A673 (cell line): ENCODE measurements around the gene KCNQ1. TPM values are rescaled to one million over a fixed set of nuclear protein-coding genes. Genes with fewer than 3 reads are reported as not detected.

Source experiments
- BruUV-seq: library from RNA; stranded (reverse); fragments of 400-500 nt; replicated peaks from 2 replicates; lab custom pipeline; 2021; lab: Mats Ljungman, UMichigan
- CTCF ChIA-PET: fragments of 300-600 bp; sonication (Branson Sonifier 250); formaldehyde crosslinking; loops from one replicate; lab custom pipeline; 2022; ENCODE audit warnings: antibody characterized with exemption; lab: Charles Lee
- POLR2A ChIA-PET: fragments of 300-600 bp; sonication (Branson Sonifier 250); formaldehyde crosslinking; loops from one replicate; lab custom pipeline; 2022; ENCODE audit warnings: antibody characterized with exemption; ENCODE audit not compliant: low non-redundant PET; lab: Charles Lee
- DNase-seq: peaks from one replicate; pipeline ENCODE4 v3.0.0-alpha.2; 2015; ENCODE audit warnings: low spot score
- H3K27ac ChIP-seq: fragments of 200-600 bp; sonication (generic); 2 replicates; pipeline ENCODE4 v1.5.1; 2016; ENCODE audit warnings: mixed run types, low read depth, mild to moderate bottlenecking, mixed read lengths, antibody characterized with exemption, low read length; ENCODE audit not compliant: poor library complexity, severe bottlenecking
- H3K27me3 ChIP-seq: fragments of 200-600 bp; sonication (generic); replicated peaks from 2 replicates; pipeline ENCODE4 v1.6.1; 2017; ENCODE audit warnings: mixed run types, low read depth, mild to moderate bottlenecking, mixed read lengths, antibody characterized with exemption, low read length; ENCODE audit not compliant: insufficient read depth, poor library complexity
- H3K36me3 ChIP-seq: fragments of 200-600 bp; sonication (generic); 2 replicates; pipeline ENCODE4 v1.6.1; 2016; ENCODE audit warnings: mixed run types, mild to moderate bottlenecking, mixed read lengths, antibody characterized with exemption, low read length; ENCODE audit not compliant: insufficient read depth, poor library complexity, severe bottlenecking
- H3K4me1 ChIP-seq: fragments of 200-600 bp; sonication (generic); 2 replicates; pipeline ENCODE4 v1.6.1; 2017; ENCODE audit warnings: mixed run types, mild to moderate bottlenecking, mixed read lengths, antibody characterized with exemption, low read length; ENCODE audit not compliant: insufficient read depth, poor library complexity, severe bottlenecking
- H3K4me3 ChIP-seq: fragments of 200-600 bp; sonication (generic); 2 replicates; pipeline ENCODE4 v1.5.1; 2016; ENCODE audit warnings: low read depth, mixed run types, mild to moderate bottlenecking, mixed read lengths, low read length; ENCODE audit not compliant: poor library complexity, severe bottlenecking
- H3K9me3 ChIP-seq: fragments of 200-600 bp; sonication (generic); 2 replicates; pipeline ENCODE4 v1.6.1; 2016; ENCODE audit warnings: mixed run types, low read depth, mild to moderate bottlenecking, mixed read lengths, antibody characterized with exemption, low read length; ENCODE audit not compliant: poor library complexity, severe bottlenecking
- EZH2 ChIP-seq: fragments of 200-600 bp; sonication (generic); IDR thresholded peaks from 2 replicates; pipeline ENCODE4 v1.6.1; 2017; ENCODE audit warnings: borderline replicate concordance, low read depth, mild to moderate bottlenecking, mixed read lengths, antibody characterized with exemption, low read length; ENCODE audit not compliant: poor library complexity, severe bottlenecking
- intact Hi-C: fragments of 100-400 bp; cut with micrococcal nuclease; formaldehyde crosslinking; loops from one replicate; pipeline ENCODE4 v1.10.0; 2022; ENCODE audit not compliant: unreplicated experiment
- total RNA-seq: library from RNA; stranded (reverse); gene quantifications from 2 replicates; pipeline ENCODE4 v1.2.3, GENCODE V29; 2021
- TF ChIP-seq, protein P1 (sequence below): fragments of 300-800, 200-600 bp; sonication (generic); conservative IDR thresholded peaks from 2 replicates; pipeline ENCODE4 v1.5.1; 2017; ENCODE audit warnings: low read depth, mild to moderate bottlenecking, antibody characterized with exemption, low read length, moderate library complexity, mixed read lengths

KCNQ1 gene
- total RNA-seq, 1 experiment from 2014 or later: not detected

DNA sequence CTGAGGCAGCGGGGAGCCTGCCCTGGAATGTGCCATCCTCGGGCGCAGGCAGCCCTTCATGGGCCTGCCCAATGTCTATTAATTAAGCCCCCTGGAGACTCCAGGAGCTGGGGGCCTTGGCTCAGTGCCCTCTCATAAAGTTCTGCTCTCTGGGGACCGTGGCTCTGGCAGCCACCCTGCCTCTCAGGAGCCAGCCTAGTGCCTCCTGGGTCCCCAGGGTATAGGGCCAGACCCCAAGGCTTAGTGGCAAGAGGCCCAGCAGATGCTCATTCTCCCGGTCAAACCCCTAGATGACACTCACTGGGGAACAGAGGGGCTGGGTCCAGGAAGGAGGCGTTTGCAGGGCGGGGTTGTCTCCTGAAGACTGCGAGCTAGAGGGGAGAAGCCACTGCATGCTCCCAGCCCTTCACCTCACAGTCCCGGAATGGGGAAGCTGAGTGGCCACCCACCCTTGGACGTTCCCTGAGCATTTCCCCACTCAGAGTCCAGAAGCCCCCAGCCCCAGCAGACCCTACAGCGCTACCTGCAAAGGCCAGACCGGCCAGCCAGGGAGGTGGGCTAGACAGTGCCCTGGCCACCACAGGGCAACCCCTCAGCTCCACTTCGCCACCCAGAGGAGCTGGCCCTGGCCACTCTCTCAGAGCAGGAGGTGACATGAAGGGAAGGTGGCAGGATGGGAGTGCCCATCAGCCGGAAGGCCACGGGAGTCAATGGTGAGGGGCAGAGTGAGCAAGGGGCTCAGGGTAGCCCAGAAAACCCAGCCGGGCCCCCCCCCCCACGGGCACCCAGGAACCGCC is 357.8 kb downstream of the KCNQ1 start:
- CTCF ChIA-PET: no interaction called here
- DNase-seq: peak; percentile 11
- H3K27ac ChIP-seq: no peak overlapping the region
- intact Hi-C loops: no loop called here
- no TSS peak for BruUV-seq
- no peaks in the 10 kb centered on the region for H3K9me3 ChIP-seq
- POLR2A ChIA-PET: no interaction called here
- TF ChIP-seq, protein P1, sequence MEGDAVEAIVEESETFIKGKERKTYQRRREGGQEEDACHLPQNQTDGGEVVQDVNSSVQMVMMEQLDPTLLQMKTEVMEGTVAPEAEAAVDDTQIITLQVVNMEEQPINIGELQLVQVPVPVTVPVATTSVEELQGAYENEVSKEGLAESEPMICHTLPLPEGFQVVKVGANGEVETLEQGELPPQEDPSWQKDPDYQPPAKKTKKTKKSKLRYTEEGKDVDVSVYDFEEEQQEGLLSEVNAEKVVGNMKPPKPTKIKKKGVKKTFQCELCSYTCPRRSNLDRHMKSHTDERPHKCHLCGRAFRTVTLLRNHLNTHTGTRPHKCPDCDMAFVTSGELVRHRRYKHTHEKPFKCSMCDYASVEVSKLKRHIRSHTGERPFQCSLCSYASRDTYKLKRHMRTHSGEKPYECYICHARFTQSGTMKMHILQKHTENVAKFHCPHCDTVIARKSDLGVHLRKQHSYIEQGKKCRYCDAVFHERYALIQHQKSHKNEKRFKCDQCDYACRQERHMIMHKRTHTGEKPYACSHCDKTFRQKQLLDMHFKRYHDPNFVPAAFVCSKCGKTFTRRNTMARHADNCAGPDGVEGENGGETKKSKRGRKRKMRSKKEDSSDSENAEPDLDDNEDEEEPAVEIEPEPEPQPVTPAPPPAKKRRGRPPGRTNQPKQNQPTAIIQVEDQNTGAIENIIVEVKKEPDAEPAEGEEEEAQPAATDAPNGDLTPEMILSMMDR: no peak
- TF ChIP-seq EZH2: no peak
- no peaks in the 10 kb centered on the region for H3K36me3 ChIP-seq
- peaks cover 23% of the 10 kb centered on the region for H3K27me3 ChIP-seq
- no peaks in the 10 kb centered on the region for H3K4me1 ChIP-seq
- H3K4me3 ChIP-seq: no peak overlapping the region

DNA sequence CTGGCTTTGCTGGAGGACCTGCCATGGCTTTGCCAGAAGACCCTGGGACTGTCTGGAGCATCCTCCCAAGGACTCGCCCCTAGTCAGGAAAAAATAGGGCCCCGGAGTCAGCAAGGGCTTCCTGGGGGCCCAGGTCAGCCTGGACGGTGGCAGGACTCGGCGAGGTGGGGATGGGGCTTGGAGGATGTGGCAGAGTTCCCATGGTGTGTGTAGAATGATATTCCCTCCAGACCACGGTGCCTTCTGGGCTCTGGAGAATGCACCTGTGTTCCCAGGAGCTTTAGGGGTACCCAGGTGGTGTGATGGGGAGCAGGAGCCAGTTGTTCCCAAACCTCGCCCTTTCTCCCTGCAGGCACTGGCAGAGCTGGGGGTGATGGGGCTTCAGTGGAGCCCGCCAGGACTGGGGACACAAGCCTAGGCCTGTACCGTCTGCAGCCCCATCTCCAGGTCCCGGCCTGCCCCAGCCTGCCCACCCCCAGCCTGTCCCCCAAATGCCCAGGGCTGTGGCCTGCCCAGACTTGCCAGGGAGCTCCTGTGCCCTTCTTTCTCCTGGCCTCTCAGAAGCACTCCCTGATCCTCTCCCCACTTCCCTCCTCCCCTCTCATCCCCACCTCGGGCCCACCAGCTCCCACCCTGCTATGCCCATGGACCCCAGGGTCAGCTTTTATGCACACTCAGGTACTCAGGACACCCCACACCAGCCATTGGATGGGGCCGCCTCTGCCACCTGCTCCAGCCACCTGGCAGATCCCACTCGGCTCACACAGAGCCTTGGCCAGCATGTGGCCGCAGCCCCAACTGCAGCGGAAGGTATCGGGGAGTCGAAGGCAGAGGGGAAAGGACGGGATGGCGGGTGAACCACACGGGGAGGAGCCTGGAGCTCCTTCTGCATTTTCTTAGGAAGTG is 358.6 kb downstream of the KCNQ1 start:
- Histone ChIP-seq H3K4me3 (no peak overlapping the region), H3K36me3 (no peaks in the 10 kb centered on the region), H3K27ac (no peak overlapping the region), H3K4me1 (no peaks in the 10 kb centered on the region), H3K9me3 (no peaks in the 10 kb centered on the region), H3K27me3 (peaks cover 31% of the 10 kb centered on the region)
- TF ChIP-seq, protein P1: no peak
- TF ChIP-seq EZH2: no peak
- BruUV-seq: no TSS peak
- DNase-seq: no peak
- ChIA-PET CTCF (no interaction called here), POLR2A (no interaction called here)
- intact Hi-C loops: no loop called here

DNA sequence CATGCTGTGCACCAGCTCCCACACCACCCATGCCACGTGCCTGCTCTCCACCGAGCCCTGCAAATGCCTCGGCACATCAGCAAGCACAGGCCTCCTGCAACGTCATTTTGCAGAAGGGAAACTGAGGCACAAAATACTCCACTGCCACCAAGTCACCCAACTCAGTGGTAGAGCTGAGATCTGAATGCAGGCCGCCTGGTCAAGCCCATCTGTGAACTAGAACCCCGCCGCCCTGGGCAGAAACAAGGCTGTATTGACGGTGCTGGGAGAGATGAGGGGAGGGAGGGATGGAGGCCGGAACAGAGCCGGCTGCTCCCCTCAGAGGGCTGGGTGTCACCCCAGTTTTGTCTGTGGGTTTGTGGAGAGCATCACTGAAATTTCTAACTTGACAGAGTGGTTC is 359.4 kb downstream of the KCNQ1 start:
- no TSS peak for BruUV-seq
- Histone ChIP-seq H3K27ac (no peak overlapping the region), H3K4me3 (no peak overlapping the region), H3K4me1 (no peaks in the 10 kb centered on the region), H3K9me3 (no peaks in the 10 kb centered on the region), H3K27me3 (peaks cover 31% of the 10 kb centered on the region), H3K36me3 (no peaks in the 10 kb centered on the region)
- intact Hi-C loops: no loop called here
- ChIA-PET POLR2A (no interaction called here), CTCF (no interaction called here)
- no peak for DNase-seq
- no peak for TF ChIP-seq EZH2
- TF ChIP-seq, protein P1: no peak
